Measurements from ENCODE around the gene RNF144A.

GRCh38 chr2:7043690-7044089 lies 126.5 kb downstream of the RNF144A start:
- TF ChIP-seq CTCF (IDR thresholded peaks at IDR 0.05 in 2 of 3, conservative IDR thresholded peaks at IDR 0.05 in 1 of 3; ENCODE audit: borderline replicate concordance in 1 of 3, insufficient read depth in 1 of 3, low read depth in 2 of 3, low read length in 2 of 3) (no peak), EZH2phosphoT487 (IDR thresholded peaks at IDR 0.05; ENCODE audit: borderline replicate concordance) (no peak), POLR2A (IDR thresholded peaks at IDR 0.05; ENCODE audit: borderline replicate concordance, extremely low read depth, insufficient read depth, insufficient read length) (no peak), EZH2 (IDR thresholded peaks at IDR 0.05) (no peak), CEBPB (IDR thresholded peaks at IDR 0.05; ENCODE audit: low read depth) (no peak), EGR1 (IDR thresholded peaks at IDR 0.05; ENCODE audit: low read depth) (no peak), YY1 (IDR thresholded peaks at IDR 0.05; ENCODE audit: extremely low read depth, insufficient replicate concordance, low read depth, low read length) (no peak), MAX (IDR thresholded peaks at IDR 0.05) (no peak), ATF3 (IDR thresholded peaks at IDR 0.05) (no peak), ZNF274 (IDR thresholded peaks at IDR 0.05; ENCODE audit: low read depth, low read length) (no peak), ZBTB33 (IDR thresholded peaks at IDR 0.05; ENCODE audit: extremely low read depth, insufficient replicate concordance, low read length) (no peak), REST (IDR thresholded peaks at IDR 0.05; ENCODE audit: low read depth) (no peak)

Data from HCT116 (cell line).